ENCODE measurements around the gene PELI3. TPM values are rescaled to one million over a fixed set of nuclear protein-coding genes. Genes with fewer than 3 reads are reported as not detected.

Gene PELI3
- total RNA-seq, 1 experiment from 2014 or later: 13.7 TPM

GRCh38 chr11:66471142-66471541, 4.4 kb downstream of the PELI3 start:
- DNase-seq (ENCODE audit: low spot score): no peak

GRCh38 chr11:66472054-66472453, 5.3 kb downstream of the PELI3 start:
- DNase-seq (ENCODE audit: low spot score): no peak
- in situ Hi-C loops (cut with HindIII; ENCODE audit: low sequenced_read_pairs): no loop called here

More at GRCh38 chr11:66471142-66471541, 4.4 kb downstream of the PELI3 start:
- in situ Hi-C loops (cut with HindIII; ENCODE audit: low sequenced_read_pairs): no loop called here

DNA sequence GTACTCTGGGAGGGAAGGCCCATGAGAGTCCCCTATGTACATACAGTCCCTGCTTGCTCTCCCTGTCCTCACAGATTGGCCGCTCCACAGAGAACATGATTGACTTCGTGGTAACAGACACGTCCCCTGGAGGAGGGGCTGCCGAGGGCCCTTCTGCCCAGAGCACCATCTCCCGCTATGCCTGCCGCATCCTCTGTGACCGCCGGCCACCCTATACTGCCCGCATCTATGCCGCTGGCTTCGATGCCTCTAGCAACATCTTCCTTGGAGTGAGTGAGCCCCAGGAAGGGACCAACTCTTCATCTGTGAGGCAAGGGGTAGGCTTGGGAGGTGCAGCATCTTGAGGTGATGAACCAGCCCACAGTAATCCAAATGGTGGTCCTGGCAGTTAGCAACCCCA, 6.5 kb downstream of the PELI3 start:
- in situ Hi-C loops (cut with HindIII; ENCODE audit: low sequenced_read_pairs): no loop called here
- DNase-seq (ENCODE audit: low spot score): no peak

GRCh38 chr11:66473608-66474515, 7.2 kb downstream of the PELI3 start:
- in situ Hi-C loops (cut with HindIII; ENCODE audit: low sequenced_read_pairs): no loop called here
- no peak for DNase-seq (ENCODE audit: low spot score)

DNA sequence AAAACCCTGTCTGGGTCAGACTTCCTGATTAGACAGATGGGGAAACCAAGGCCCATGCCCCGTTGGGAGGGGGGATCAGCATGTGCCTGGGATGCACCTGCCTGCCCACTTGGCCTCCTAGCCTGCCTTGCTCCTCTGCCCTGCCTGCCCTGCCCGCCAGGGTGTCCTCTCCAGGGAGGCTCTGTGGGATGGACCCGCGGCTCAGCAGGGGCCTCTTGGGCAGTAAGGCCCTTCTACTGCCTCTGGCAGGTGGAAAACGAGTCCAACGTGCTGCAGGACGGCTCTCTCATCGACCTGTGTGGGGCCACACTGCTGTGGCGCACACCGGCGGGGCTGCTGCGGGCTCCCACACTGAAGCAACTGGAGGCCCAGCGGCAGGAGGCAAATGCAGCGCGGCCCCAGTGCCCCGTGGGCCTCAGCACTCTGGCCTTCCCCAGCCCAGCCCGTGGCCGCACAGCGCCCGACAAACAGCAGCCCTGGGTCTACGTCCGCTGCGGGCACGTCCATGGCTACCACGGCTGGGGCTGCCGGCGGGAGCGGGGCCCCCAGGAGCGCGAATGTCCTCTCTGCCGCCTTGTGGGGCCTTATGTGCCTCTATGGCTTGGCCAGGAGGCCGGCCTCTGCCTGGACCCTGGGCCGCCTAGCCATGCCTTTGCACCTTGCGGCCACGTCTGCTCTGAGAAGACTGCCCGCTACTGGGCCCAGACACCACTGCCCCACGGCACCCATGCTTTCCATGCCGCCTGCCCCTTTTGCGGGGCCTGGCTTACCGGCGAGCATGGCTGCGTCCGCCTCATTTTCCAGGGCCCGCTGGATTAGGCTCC, 8.9 kb downstream of the PELI3 start:
- in situ Hi-C loops (cut with HindIII; ENCODE audit: low sequenced_read_pairs): no loop called here
- DNase-seq (ENCODE audit: low spot score): no peak

- no peak for DNase-seq (ENCODE audit: low spot score)
- in situ Hi-C loops (cut with HindIII; ENCODE audit: low sequenced_read_pairs): no loop called here
These were observed 9.6 kb downstream of the PELI3 start for GRCh38 chr11:66476173-66476840.

GRCh38 chr11:66476841-66477251, 10.1 kb downstream of the PELI3 start:
- peak; percentile 62 for DNase-seq (ENCODE audit: low spot score)

GRCh38 chr11:66477263-66478201, 10.8 kb downstream of the PELI3 start:
- in situ Hi-C loops (cut with HindIII; ENCODE audit: low sequenced_read_pairs): no loop called here
- no peak for DNase-seq (ENCODE audit: low spot score)

More at GRCh38 chr11:66476841-66477251, 10.1 kb downstream of the PELI3 start:
- in situ Hi-C loops (cut with HindIII; ENCODE audit: low sequenced_read_pairs): no loop called here

DNA sequence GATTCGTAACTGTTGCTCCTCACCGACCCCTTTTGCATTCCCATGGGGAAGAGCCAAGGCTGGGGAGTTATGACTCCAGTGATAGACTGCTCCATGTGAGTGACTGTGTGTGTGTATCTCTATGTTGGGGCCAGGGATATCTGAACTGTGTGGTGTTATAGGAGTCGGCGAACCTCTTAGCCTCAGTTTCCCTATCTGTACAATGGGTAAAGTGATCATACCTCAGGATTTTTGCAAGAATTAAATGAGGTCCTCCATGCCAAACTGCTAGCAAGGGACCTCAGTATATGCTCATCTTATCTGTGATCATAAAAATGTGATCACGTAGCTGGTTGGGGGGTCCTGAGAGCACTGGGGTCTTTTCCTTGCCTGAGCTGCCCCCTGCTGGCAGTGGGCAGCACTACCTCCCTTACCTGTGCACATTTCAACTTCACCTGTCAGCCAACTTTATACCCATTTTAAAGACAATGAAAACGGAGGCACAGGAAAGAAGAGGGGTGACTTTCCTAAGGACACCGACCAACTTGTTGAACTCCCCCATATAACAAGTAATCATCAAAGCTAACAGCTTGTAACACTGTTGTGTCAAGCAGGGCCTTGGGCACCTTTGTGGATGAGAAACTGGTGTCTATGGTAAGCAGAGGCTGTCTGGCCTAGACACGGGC, 12.2 kb downstream of the PELI3 start:
- in situ Hi-C loops (cut with HindIII; ENCODE audit: low sequenced_read_pairs): no loop called here
- peak; percentile 23 for DNase-seq (ENCODE audit: low spot score)

GRCh38 chr11:66479394-66480116, 12.8 kb downstream of the PELI3 start:
- in situ Hi-C loops (cut with HindIII; ENCODE audit: low sequenced_read_pairs): no loop called here
- DNase-seq (ENCODE audit: low spot score): no peak

GRCh38 chr11:66480117-66480938, 13.6 kb downstream of the PELI3 start, which contains the start of gene DPP3:
TSS of gene DPP3 (plus strand) at chr11:66480434. CDS start at chr11:66482201, 1,767 bp downstream.
- peak; percentile 97 for DNase-seq (ENCODE audit: low spot score)
- in situ Hi-C loops (cut with HindIII; ENCODE audit: low sequenced_read_pairs): no loop called here

GRCh38 chr11:66484806-66485380, 18.2 kb downstream of the PELI3 start:
- DNase-seq (ENCODE audit: low spot score): no peak
- in situ Hi-C loops (cut with HindIII; ENCODE audit: low sequenced_read_pairs): no loop called here

DNA sequence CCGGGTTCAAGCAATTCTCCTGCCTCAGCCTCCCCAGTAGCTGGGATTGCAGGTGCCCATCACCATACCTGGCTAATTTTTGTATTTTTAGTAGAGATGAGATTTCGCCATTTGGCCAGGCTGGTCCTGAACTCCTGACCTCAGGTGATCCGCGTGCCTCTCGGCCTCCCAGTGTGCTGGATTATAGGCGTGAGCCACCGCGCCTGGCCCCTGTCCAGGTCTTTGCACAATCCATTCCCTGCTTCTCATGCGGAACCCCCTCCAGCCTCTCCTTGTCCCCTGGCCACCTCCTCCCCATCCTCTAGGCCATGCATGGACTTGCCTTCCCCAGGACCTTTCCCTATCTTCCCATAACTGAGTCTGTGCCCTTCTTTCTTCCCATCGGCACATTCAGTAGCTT, 22.3 kb downstream of the PELI3 start:
- in situ Hi-C loops (cut with HindIII; ENCODE audit: low sequenced_read_pairs): no loop called here

DNA sequence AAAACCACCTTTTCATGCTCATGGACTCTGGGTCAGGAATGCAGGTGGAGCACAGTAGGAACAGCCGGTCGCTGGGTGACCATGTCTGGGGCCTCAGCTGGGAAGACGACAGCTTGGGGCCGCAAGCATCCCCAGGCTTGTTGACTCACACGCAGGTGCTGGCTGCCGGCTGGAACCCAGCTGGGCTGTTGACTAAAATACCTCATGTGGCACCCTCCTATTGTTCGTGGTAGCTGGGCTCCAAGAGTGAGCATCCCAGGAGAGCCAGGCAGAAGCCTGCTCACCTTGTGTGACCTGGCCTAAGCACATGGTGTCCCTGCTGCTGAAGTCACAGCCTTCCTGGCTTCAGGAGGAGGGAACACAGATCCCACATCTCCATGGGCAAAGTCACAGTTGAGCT, 22.9 kb downstream of the PELI3 start:
- peak; percentile 11 for DNase-seq (ENCODE audit: low spot score)
- in situ Hi-C loops (cut with HindIII; ENCODE audit: low sequenced_read_pairs): no loop called here

More for the DNA sequence above, 22.3 kb downstream of the PELI3 start:
- no peak for DNase-seq (ENCODE audit: low spot score)

DNA sequence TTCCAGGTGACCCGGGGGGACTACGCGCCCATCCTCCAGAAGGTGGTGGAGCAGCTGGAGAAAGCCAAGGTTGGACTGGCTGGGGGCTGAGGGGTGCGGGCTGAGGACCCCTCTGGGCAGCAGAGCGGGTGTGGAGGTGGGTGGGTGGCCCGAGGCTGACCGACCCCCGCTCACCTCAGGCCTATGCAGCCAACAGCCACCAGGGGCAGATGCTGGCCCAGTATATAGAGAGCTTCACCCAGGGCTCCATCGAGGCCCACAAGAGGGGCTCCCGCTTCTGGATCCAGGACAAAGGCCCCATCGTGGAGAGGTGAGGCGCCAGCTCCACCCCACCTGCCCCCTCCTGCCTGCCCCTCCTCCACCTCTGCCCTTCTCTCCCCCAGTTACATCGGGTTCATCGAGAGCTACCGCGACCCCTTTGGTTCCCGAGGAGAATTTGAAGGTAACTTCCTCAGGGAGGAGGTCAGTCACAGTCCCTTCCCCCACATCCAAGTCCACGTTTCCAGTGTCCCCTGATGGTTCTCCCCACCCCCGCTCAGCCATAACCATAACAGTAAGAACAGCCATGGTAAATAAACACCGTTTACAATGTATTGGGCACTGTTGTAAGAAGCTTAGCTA, 24.7 kb downstream of the PELI3 start:
- in situ Hi-C loops (cut with HindIII; ENCODE audit: low sequenced_read_pairs): no loop called here

More for the DNA sequence above, 24.7 kb downstream of the PELI3 start:
- no peak for DNase-seq (ENCODE audit: low spot score)
